ENCODE data around the gene CYP2U1. TPM values are rescaled to one million over a fixed set of nuclear protein-coding genes. Genes with fewer than 3 reads are reported as not detected.
A peak's percentile ranks its signal among the peaks of the same experiment; 100 is the strongest.
"Not testable (repeated sequence)": the region's sequence is repeated elsewhere in the genome, so short reads cannot be mapped to it uniquely, and the experiment has no call there.

Gene CYP2U1
- total RNA-seq, 1 donor from 2014 or later: 0.96 TPM

- Mint-ChIP-seq H3K4me3 (no peak overlapping the region), H3K36me3 (ENCODE audit: low read depth) (no peaks in the 10 kb centered on the region), H3K27ac (no peak overlapping the region), H3K4me1 (no peaks in the 10 kb centered on the region), H3K27me3 (peaks cover 13% of the 10 kb centered on the region), H3K9me3 (peaks cover 7% of the 10 kb centered on the region)
- DNase-seq: no peak
- intact Hi-C loops (cut with micrococcal nuclease): no loop called here
Measured at GRCh38 chr4:107902715-107903114, 28.6 kb upstream of the CYP2U1 start.

- H3K27ac Mint-ChIP-seq; intact Hi-C loops (cut with micrococcal nuclease); H3K4me3 Mint-ChIP-seq; H3K4me1 Mint-ChIP-seq; H3K36me3 Mint-ChIP-seq (ENCODE audit: low read depth); DNase-seq; H3K9me3 Mint-ChIP-seq: not testable (repeated sequence)
- H3K27me3 Mint-ChIP-seq: peaks cover 15% of the 10 kb centered on the region
Measured at GRCh38 chr4:107905082-107905481, 26.3 kb upstream of the CYP2U1 start.

- no peaks in the 10 kb centered on the region for H3K4me1 Mint-ChIP-seq
- H3K36me3 Mint-ChIP-seq (ENCODE audit: low read depth): no peaks in the 10 kb centered on the region
- H3K9me3 Mint-ChIP-seq: peaks cover 7% of the 10 kb centered on the region
- no peak for DNase-seq
- peaks cover 13% of the 10 kb centered on the region for H3K27me3 Mint-ChIP-seq
- no peak overlapping the region for H3K27ac Mint-ChIP-seq
- no peak overlapping the region for H3K4me3 Mint-ChIP-seq
- intact Hi-C loops (cut with micrococcal nuclease): no loop called here
Measured at GRCh38 chr4:107906458-107907100, 24.8 kb upstream of the CYP2U1 start.

- H3K9me3 Mint-ChIP-seq: peaks cover 7% of the 10 kb centered on the region
- no peak overlapping the region for H3K27ac Mint-ChIP-seq
- H3K27me3 Mint-ChIP-seq: peaks cover 10% of the 10 kb centered on the region
- H3K4me1 Mint-ChIP-seq: no peaks in the 10 kb centered on the region
- no peak for DNase-seq
- no peak overlapping the region for H3K4me3 Mint-ChIP-seq
- no peaks in the 10 kb centered on the region for H3K36me3 Mint-ChIP-seq (ENCODE audit: low read depth)
- intact Hi-C loops (cut with micrococcal nuclease): no loop called here
Measured at GRCh38 chr4:107908377-107908776, 23.0 kb upstream of the CYP2U1 start.

- peak; percentile 85 for DNase-seq
- Mint-ChIP-seq H3K4me1 (no peaks in the 10 kb centered on the region), H3K4me3 (no peak overlapping the region), H3K27ac (no peak overlapping the region), H3K36me3 (ENCODE audit: low read depth) (no peaks in the 10 kb centered on the region), H3K9me3 (no peaks in the 10 kb centered on the region), H3K27me3 (peaks cover 19% of the 10 kb centered on the region)
- intact Hi-C loops (cut with micrococcal nuclease): loop anchor here (1.0 to 10.0 kb wide), 2 partner anchors 89 to 155 kb away; partner anchors contain the start of gene SGMS2
Measured at GRCh38 chr4:107913283-107913899, 18.0 kb upstream of the CYP2U1 start.

GRCh38 chr4:107915220-107915619, 16.1 kb upstream of the CYP2U1 start:
- DNase-seq: no peak
- H3K4me1 Mint-ChIP-seq: no peaks in the 10 kb centered on the region
- intact Hi-C loops (cut with micrococcal nuclease): loop anchor here (10.0 kb wide), 1 partner anchor 90 kb away; the partner anchor contains the start of gene SGMS2
- H3K27me3 Mint-ChIP-seq: peaks cover 24% of the 10 kb centered on the region
- no peaks in the 10 kb centered on the region for H3K9me3 Mint-ChIP-seq
- no peak overlapping the region for H3K27ac Mint-ChIP-seq
- no peak overlapping the region for H3K4me3 Mint-ChIP-seq
- H3K36me3 Mint-ChIP-seq (ENCODE audit: low read depth): no peaks in the 10 kb centered on the region

GRCh38 chr4:107916623-107917022, 14.7 kb upstream of the CYP2U1 start:
- Mint-ChIP-seq H3K9me3 (peaks cover 3% of the 10 kb centered on the region), H3K36me3 (ENCODE audit: low read depth) (no peaks in the 10 kb centered on the region), H3K27ac (no peak overlapping the region), H3K4me1 (no peaks in the 10 kb centered on the region), H3K4me3 (no peak overlapping the region), H3K27me3 (peaks cover 26% of the 10 kb centered on the region)
- no peak for DNase-seq
- intact Hi-C loops (cut with micrococcal nuclease): loop anchor here (10.0 kb wide), 1 partner anchor 92 kb away; the partner anchor contains the start of gene SGMS2

- Mint-ChIP-seq H3K4me1 (no peaks in the 10 kb centered on the region), H3K27me3 (peaks cover 26% of the 10 kb centered on the region), H3K27ac (no peak overlapping the region), H3K9me3 (peaks cover 3% of the 10 kb centered on the region), H3K36me3 (ENCODE audit: low read depth) (no peaks in the 10 kb centered on the region), H3K4me3 (no peak overlapping the region)
- no peak for DNase-seq
- intact Hi-C loops (cut with micrococcal nuclease): loop anchor here (10.0 kb wide), 1 partner anchor 93 kb away; the partner anchor contains the start of gene SGMS2
Measured at GRCh38 chr4:107917500-107917899, 13.8 kb upstream of the CYP2U1 start.

GRCh38 chr4:107922486-107923473, 8.6 kb upstream of the CYP2U1 start:
- Mint-ChIP-seq H3K27ac (no peak overlapping the region), H3K4me3 (no peak overlapping the region)
- intact Hi-C loops (cut with micrococcal nuclease): no loop called here

GRCh38 chr4:107925713-107926112, 5.6 kb upstream of the CYP2U1 start:
- H3K36me3 Mint-ChIP-seq (ENCODE audit: low read depth); DNase-seq; H3K9me3 Mint-ChIP-seq; H3K27ac Mint-ChIP-seq; intact Hi-C loops (cut with micrococcal nuclease); H3K4me1 Mint-ChIP-seq; H3K4me3 Mint-ChIP-seq: not testable (repeated sequence)
- peaks cover 24% of the 10 kb centered on the region for H3K27me3 Mint-ChIP-seq

More at GRCh38 chr4:107922486-107923473, 8.6 kb upstream of the CYP2U1 start:
- DNase-seq: no peak
- no peaks in the 10 kb centered on the region for H3K36me3 Mint-ChIP-seq (ENCODE audit: low read depth)
- H3K4me1 Mint-ChIP-seq: no peaks in the 10 kb centered on the region
- peaks cover 32% of the 10 kb centered on the region for H3K27me3 Mint-ChIP-seq
- H3K9me3 Mint-ChIP-seq: peaks cover 3% of the 10 kb centered on the region

GRCh38 chr4:107926875-107927274, 4.5 kb upstream of the CYP2U1 start:
- H3K9me3 Mint-ChIP-seq; intact Hi-C loops (cut with micrococcal nuclease): not testable (repeated sequence)
- peaks cover 25% of the 10 kb centered on the region for H3K27me3 Mint-ChIP-seq

GRCh38 chr4:107931775-107932321, 499 bp downstream of the CYP2U1 start:
- intact Hi-C loops (cut with micrococcal nuclease): loop anchor here (1.0 kb wide), 1 partner anchor 57 kb away; the partner anchor contains the start of gene HADH
- Mint-ChIP-seq H3K27ac (peak overlapping the region; percentile 64), H3K9me3 (no peaks in the 10 kb centered on the region), H3K36me3 (ENCODE audit: low read depth) (peaks cover under 1% of the 10 kb centered on the region), H3K4me3 (peak overlapping the region; percentile 82), H3K4me1 (peaks cover 15% of the 10 kb centered on the region), H3K27me3 (peaks cover 18% of the 10 kb centered on the region)
- DNase-seq: peak; percentile 72

More at GRCh38 chr4:107926875-107927274, 4.5 kb upstream of the CYP2U1 start:
- not testable (repeated sequence) for H3K4me3 Mint-ChIP-seq; H3K36me3 Mint-ChIP-seq (ENCODE audit: low read depth); DNase-seq; H3K4me1 Mint-ChIP-seq; H3K27ac Mint-ChIP-seq

GRCh38 chr4:107935246-107935645, 3.9 kb downstream of the CYP2U1 start:
- Mint-ChIP-seq H3K36me3 (ENCODE audit: low read depth) (peaks cover 2% of the 10 kb centered on the region), H3K27me3 (peaks cover 10% of the 10 kb centered on the region), H3K9me3 (peaks cover 5% of the 10 kb centered on the region), H3K4me3 (no peak overlapping the region), H3K27ac (no peak overlapping the region), H3K4me1 (peaks cover 23% of the 10 kb centered on the region)
- intact Hi-C loops (cut with micrococcal nuclease): no loop called here
- no peak for DNase-seq
